ENCODE results near the gene NPB.

GRCh38 chr17:81950501-81950900 is 48.5 kb downstream of the NPB start:
- TF ChIP-seq, protein P1, sequence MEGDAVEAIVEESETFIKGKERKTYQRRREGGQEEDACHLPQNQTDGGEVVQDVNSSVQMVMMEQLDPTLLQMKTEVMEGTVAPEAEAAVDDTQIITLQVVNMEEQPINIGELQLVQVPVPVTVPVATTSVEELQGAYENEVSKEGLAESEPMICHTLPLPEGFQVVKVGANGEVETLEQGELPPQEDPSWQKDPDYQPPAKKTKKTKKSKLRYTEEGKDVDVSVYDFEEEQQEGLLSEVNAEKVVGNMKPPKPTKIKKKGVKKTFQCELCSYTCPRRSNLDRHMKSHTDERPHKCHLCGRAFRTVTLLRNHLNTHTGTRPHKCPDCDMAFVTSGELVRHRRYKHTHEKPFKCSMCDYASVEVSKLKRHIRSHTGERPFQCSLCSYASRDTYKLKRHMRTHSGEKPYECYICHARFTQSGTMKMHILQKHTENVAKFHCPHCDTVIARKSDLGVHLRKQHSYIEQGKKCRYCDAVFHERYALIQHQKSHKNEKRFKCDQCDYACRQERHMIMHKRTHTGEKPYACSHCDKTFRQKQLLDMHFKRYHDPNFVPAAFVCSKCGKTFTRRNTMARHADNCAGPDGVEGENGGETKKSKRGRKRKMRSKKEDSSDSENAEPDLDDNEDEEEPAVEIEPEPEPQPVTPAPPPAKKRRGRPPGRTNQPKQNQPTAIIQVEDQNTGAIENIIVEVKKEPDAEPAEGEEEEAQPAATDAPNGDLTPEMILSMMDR (IDR thresholded peaks at IDR 0.05; ENCODE audit: control extremely low read depth in 1 of 3, insufficient read depth in 1 of 3, low read depth in 1 of 3, low read length in 3 of 3) = no peak
- TF ChIP-seq TBP (IDR thresholded peaks at IDR 0.05; ENCODE audit: low read depth, low read length) (no peak), EZH2 (IDR thresholded peaks at IDR 0.05; ENCODE audit: low read depth, low read length, severe bottlenecking) (no peak), USF2 (IDR thresholded peaks at IDR 0.05; ENCODE audit: low read length) (no peak), EGR1 (IDR thresholded peaks at IDR 0.05; ENCODE audit: borderline replicate concordance, low read depth, low read length) (no peak), KDM4A (IDR thresholded peaks at IDR 0.05; ENCODE audit: low read depth, low read length, severe bottlenecking) (no peak), SRF (IDR thresholded peaks at IDR 0.05; ENCODE audit: low read depth, low read length) (no peak), YY1 (IDR thresholded peaks at IDR 0.05; ENCODE audit: low read depth, low read length) (no peak), POLR2AphosphoS5 (IDR thresholded peaks at IDR 0.05; ENCODE audit: low read depth, low read length) (no peak), POLR2A (IDR thresholded peaks at IDR 0.05; ENCODE audit: control extremely low read depth in 1 of 2, low read depth in 2 of 2, low read length in 2 of 2) (no peak)
